ENCODE measurements around the gene GPR3.
"Not testable (repeated sequence)": the region's sequence is repeated elsewhere in the genome, so short reads cannot be mapped to it uniquely, and the experiment has no call there.

Gene GPR3

GRCh38 chr1:27431601-27431940 is 39.1 kb downstream of the GPR3 start:
- DNase-seq, result no peak

- DNase-seq, result not testable (repeated sequence)
Measured at GRCh38 chr1:27432725-27433124, 40.3 kb downstream of the GPR3 start.

GRCh38 chr1:27433706-27434105 is 41.3 kb downstream of the GPR3 start:
- DNase-seq, result no peak

GRCh38 chr1:27435566-27436203 is 43.3 kb downstream of the GPR3 start:
- DNase-seq, result no peak

- DNase-seq, result no peak
Measured at GRCh38 chr1:27436204-27437159, 44.1 kb downstream of the GPR3 start.

GRCh38 chr1:27438621-27439061 is 46.2 kb downstream of the GPR3 start:
- no peak for DNase-seq

- DNase-seq, result no peak
Measured at GRCh38 chr1:27439150-27439549, 46.7 kb downstream of the GPR3 start.

GRCh38 chr1:27444632-27445031 is 52.2 kb downstream of the GPR3 start:
- no peak for DNase-seq

Data from NCI-H2081 treated with DMSO at 0.1 percent for 48 hours (cell line).